GM19351 (cell line): ENCODE results near the gene KCNK7.
A peak's percentile ranks its signal among the peaks of the same experiment; 100 is the strongest.
"Not testable (repeated sequence)": the region's sequence is repeated elsewhere in the genome, so short reads cannot be mapped to it uniquely, and the experiment has no call there.

Source experiments
- ATAC-seq: cut with Tn5 transposase; IDR thresholded peaks from one replicate; pipeline ENCODE4 v1.9.1; 2021; ENCODE audit warnings: mild to moderate bottlenecking, moderate library complexity; ENCODE audit not compliant: unreplicated experiment

The KCNK7 gene

GRCh38 chr11:65574811-65575567 is 20.6 kb downstream of the KCNK7 start:
- ATAC-seq = no peak

- ATAC-seq = peak; percentile 31
Observed at GRCh38 chr11:65574109-65574810, 21.3 kb downstream of the KCNK7 start.

GRCh38 chr11:65573391-65574079 is 22.1 kb downstream of the KCNK7 start:
- no peak for ATAC-seq

GRCh38 chr11:65572356-65573051 is 23.1 kb downstream of the KCNK7 start, which contains the start of gene FAM89B:
Gene FAM89B (plus strand): TSS chr11:65572538. CDS start chr11:65572670, 132 bp downstream.
- ATAC-seq = no peak

GRCh38 chr11:65571940-65572339 is 23.7 kb downstream of the KCNK7 start:
- no peak for ATAC-seq

- ATAC-seq = no peak
Observed at GRCh38 chr11:65571420-65571819, 24.2 kb downstream of the KCNK7 start.

- peak; percentile 69 for ATAC-seq
Observed at GRCh38 chr11:65569973-65570918, 25.4 kb downstream of the KCNK7 start, which contains the start of gene ZNRD2. Gene ZNRD2 (plus strand): TSS chr11:65570477. CDS start chr11:65570492, 15 bp downstream.

- ATAC-seq = no peak
Observed at GRCh38 chr11:65569164-65569972, 26.2 kb downstream of the KCNK7 start.

GRCh38 chr11:65565624-65566453 is 29.8 kb downstream of the KCNK7 start:
- ATAC-seq = no peak

- ATAC-seq = not testable (repeated sequence)
Observed at GRCh38 chr11:65564879-65565559, 30.6 kb downstream of the KCNK7 start.

GRCh38 chr11:65563601-65564000 is 32.0 kb downstream of the KCNK7 start:
- ATAC-seq = no peak

GRCh38 chr11:65562788-65563187 is 32.8 kb downstream of the KCNK7 start:
- no peak for ATAC-seq

- ATAC-seq = no peak
Observed at GRCh38 chr11:65562020-65562419, 33.6 kb downstream of the KCNK7 start.

GRCh38 chr11:65560555-65561418 is 34.8 kb downstream of the KCNK7 start:
- no peak for ATAC-seq

- ATAC-seq = no peak
Observed at GRCh38 chr11:65559951-65560537, 35.6 kb downstream of the KCNK7 start.

- no peak for ATAC-seq
Observed at GRCh38 chr11:65559535-65559934, 36.1 kb downstream of the KCNK7 start.
